ENCODE data around the gene GLOD4.
"Not testable (repeated sequence)": the region's sequence is repeated elsewhere in the genome, so short reads cannot be mapped to it uniquely, and the experiment has no call there.

GLOD4 gene, protein sequence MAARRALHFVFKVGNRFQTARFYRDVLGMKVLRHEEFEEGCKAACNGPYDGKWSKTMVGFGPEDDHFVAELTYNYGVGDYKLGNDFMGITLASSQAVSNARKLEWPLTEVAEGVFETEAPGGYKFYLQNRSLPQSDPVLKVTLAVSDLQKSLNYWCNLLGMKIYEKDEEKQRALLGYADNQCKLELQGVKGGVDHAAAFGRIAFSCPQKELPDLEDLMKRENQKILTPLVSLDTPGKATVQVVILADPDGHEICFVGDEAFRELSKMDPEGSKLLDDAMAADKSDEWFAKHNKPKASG

DNA sequence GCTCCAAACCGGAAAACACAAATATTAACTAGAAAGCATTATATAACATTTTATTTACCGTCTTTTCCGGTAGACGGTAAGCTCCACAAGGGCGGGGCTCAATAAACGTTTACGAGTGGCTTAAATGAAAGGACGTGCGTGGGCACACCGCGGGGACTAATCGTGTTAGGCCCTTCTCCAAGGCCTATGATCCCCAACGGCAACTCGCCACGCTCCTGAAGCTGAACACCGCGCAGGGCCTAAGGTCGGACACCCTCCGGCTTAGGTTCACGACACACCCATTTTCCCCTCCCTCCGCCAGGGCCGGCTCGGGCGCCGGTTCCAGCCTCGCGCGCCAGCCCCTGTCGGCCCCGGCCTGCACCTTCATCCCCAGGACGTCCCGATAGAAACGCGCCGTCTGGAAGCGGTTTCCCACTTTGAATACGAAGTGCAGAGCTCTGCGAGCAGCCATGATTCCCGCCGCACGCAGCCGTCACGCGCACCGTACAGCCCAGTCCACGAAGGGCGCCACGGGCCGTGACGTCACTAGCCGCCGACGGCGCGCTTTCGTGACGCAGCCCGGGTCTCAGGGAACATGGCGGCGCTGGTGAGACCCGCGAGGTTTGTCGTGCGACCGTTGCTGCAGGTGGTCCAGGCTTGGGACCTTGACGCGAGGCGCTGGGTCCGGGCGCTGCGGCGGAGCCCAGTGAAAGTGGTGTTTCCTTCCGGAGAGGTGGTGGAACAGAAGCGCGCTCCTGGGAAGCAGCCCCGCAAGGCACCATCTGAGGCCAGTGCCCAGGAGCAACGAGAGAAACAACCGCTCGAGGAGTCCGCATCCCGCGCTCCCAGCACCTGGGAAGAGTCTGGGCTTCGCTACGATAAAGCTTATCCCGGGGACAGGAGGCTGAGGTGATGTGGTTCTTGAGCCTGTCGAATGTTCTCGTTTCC is at the start of gene GLOD4, which contains the start of gene MRM3:
GLOD4 (minus strand) TSS at position 476 of the 927 bp plus-strand sequence; CDS start at position 451, 25 bp downstream.
MRM3 (plus strand) TSS at position 549 of the 927 bp plus-strand sequence; CDS start at position 575, 26 bp downstream.
- DNase-seq (ENCODE audit: low read depth in 2 of 2), result peak; percentile 86 to 92

DNA sequence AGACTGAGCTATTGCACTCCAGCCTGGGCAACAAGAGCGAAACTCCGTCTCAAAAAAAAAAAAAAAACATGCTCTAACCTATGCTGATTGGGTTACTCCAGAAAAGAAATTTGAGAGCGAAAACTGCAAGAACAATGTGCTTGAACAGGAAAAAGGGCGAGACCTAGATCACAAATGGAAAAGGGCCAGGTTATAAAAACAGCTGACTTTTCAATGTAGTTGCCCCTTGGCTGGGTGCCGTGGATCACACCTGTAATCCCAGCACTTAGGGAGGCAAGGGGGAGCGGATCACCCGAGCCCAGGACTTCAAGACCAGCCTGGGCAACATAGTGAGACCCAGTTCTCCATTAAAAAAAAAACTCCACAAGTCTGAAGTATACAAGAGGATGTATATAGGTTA is 48.9 kb upstream of the GLOD4 start:
- DNase-seq (ENCODE audit: low read depth in 2 of 2), result no peak

DNA sequence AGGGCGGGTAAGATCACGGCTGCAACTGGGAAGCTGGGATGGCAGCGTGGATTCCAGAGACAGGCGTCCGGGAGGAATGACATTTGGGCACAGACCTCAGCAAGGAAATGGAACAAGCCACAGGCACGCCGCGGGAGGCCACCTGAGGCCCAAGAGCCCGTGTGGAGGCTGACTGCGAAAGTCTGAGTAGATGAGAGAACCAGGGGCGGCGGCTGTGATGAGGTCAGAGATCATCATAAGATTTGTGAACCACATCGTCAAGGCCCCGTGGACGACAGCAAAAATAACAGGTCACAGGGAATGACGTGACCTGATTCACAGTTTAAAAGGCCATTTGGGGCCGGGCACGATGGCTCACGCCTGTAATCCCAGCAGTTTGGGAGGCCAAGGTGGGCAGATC is 48.3 kb upstream of the GLOD4 start:
- no peak for DNase-seq (ENCODE audit: low read depth in 2 of 2)

DNA sequence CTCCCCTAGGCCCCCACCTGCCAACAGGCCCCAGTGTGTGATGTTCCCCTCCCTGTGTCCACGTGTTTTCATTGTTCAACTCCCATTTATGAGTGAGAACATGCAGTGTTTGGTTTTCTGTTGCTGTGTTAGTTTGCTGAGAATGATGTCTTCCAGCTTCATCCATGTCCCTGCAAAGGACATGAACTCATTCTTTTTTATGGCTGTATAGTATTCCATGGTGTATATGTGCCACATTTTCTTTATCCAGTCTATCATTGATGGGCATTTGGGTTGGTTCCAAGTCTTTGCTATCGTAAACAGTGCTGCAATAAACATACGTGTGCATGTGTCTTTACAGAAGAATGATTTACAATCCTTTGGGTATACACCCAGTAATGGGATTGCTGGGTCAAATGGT is 47.5 kb upstream of the GLOD4 start:
- not testable (repeated sequence) for DNase-seq (ENCODE audit: low read depth in 2 of 2)

DNA sequence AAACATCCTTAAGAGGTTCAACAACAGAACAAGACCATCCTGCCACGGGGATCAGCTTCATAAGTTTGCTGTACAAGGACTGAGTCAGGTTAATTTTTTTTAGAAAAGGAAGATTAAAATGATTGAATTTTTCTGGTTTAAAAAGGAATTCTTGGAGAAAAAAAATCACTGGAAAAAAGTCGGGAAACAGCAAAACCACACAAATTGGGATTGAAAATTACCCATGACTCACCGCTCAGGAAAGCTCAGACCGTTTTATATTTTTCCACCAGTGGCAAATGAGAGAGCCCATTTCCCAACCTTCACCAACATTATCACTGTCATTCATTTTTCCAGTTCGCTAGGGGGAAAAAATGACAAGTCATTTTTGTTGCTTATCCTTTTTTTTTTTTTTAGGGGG is 46.7 kb upstream of the GLOD4 start:
- no peak for DNase-seq (ENCODE audit: low read depth in 2 of 2)

DNA sequence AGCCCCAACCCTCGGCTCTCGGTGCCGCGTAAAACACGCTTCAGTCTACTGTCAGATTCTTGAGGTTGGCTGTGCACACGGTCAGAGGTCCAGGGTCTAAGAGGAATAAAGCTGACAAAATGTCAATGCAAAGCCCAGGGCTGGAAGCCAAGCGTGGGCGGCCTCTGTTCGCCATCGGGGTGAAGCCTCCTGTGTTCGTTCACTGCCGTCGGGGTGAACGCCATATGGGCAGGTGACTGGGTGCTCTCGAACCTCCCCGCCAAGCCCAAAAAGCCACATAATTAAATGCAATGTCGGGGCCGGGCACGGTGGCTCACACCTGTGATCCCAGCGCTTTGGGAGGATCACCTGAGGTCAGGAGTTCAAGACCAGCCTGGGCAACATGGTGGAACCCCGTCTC is 44.7 kb upstream of the GLOD4 start:
- DNase-seq (ENCODE audit: low read depth in 2 of 2), result no peak

DNA sequence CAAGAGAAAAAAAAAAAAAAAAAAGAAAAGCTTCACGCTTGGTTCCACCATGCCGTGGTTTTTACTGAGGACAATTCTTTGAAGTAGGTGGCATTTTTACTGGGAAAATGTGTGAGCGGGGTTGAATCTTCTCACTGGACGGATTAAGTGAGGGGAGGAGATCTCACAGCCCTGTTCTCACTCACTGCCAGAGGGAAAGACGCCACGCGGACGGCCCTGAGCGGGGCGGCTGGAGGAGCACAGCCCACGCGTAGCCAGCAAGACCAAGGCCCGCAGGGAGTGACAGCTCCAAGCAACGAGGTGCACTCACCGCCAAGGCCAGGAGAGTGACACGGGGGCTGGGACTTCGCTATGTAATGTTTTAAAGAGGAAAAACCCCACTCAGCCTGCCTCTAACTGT is 43.1 kb upstream of the GLOD4 start:
- DNase-seq (ENCODE audit: low read depth in 2 of 2), result no peak

DNA sequence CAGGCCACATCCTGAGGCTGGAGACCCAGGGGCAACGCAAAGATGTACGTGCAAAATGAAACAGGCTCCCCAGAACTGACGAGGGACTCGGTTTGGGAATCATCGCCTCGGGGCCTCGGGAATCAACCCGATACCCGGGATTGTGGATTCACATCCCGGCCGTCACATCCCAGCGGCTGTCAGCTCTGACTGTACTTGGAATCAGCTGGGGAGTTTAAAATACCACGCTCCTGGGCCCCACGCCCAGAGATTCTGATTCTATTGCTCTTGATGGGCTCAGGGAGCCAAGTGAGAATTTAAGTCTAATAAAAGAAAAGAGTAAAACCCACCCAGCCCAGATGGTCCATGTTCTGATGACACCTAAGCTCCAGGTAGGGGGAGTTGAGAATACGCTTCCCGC is 42.3 kb upstream of the GLOD4 start:
- DNase-seq (ENCODE audit: low read depth in 2 of 2), result no peak

DNA sequence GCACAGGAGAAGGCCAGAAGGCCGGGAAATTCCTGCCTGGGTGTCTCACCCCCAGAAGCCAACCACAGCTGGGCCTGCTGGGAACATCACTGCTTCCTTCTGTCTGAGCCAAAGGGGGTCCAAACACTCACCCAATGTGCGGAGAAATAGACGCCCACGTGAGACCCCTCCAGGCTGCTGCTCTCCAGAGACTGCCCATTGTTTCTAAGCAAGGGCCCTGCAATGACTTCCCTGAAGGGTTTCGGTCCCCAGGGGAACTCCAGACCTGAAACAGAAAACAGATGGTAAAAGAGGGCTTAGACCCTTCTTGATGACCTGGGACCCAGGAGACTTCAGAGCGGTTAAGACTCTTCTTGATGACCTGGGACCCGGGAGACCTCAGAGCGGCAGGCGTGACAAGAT is 41.4 kb upstream of the GLOD4 start:
- no peak for DNase-seq (ENCODE audit: low read depth in 2 of 2)

DNA sequence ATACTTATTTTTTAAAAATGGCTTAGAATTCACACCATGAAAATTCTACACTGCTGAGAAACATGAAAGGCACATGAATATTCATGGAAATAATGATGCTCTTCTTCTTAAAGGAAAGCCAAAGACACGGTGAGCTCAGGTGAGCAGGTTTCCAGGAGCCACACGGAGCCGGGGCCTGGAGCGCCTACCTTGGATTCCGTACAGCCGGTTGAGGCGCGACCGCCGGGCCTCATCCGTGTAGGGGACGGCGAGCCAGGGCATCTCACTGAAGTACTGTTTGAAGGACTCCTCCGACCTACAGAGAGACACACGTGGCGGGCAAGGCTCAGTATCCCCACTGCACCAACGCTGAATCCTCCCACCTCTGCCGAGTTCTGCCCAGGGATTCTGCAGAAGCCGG is 37.2 kb upstream of the GLOD4 start:
- DNase-seq (ENCODE audit: low read depth in 2 of 2), result no peak

DNA sequence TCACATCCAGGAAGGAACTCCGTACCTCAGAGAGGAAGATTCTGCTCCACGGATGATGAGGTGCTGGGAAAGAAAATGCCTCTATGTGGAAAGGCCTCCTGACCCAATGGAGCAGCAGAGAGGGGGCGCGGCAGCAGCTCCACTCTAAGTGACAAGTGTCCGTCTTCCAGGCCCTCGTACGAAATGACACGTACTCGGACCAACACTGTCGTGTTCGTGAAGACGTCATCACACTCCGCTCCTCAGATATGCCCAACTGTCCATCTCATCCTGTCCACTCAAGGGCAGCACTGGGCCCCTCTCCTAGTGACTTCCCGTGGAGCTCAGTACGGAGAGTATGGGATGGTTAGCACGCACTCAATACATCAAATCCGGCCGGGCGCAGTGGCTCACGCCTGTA is 32.3 kb upstream of the GLOD4 start:
- DNase-seq (ENCODE audit: low read depth in 2 of 2), result no peak

DNA sequence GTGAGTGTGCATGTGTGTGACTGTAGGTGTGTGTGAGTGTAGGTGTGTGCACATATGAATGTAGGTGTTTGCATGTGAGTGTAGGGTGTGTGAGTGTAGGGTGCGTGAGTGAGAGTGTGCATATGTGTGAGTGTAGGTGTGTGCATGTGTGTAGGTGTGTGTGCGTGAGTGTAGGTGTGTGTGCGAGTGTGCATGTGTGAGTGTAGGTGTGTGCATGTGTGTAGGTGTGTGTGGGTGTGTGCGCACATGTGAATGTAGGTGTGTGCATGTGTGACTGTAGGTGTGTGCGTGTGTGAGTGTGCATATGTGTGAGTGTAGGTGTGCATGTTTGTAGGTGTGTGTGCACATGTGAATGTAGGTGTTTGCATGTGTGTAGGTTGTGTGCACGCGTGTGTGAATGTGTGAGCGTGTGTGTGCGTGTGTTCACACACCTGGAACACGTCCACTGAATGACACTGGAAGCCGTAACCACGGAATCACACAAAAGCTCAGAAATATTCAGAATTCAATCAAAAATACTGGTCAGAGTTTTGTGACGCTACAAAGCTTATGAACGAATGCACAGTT is 30.6 kb upstream of the GLOD4 start:
- no peak for DNase-seq (ENCODE audit: low read depth in 2 of 2)

DNA sequence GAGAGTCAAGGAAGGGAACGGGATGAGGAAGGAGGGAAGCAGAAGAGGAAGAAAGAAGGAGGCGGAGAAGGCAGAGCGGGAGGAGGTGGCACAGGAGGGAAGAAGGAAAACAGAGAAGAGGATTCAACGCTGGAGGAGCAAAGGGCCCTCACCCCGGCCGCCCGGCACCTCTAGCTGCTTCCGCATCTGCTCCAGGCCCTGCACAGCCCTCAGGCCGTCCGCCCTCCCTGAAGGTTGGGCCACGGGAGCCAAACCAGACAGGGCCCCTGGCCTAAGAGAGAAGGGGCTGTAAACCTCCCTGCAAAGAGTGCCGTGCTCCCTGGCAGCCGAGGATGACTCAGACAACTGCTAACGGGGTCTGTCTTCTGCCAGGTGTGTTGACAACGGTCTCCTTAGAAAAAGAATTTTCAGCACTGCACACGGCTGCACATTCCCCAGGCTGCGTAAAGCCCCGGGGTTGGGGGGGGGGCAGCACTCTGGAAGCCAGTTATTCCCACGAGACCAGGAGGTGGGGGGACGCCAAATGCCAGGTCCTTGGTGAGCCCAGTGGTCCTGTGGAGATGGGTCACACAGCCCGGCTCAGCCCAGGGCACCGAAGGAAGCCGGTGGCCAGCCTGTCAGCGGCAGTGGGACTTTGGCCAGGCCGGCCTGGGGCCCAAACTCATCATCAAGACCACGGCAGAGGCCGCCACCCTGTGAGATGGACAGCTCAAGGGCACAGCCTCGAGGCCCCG is 29.1 kb upstream of the GLOD4 start:
- DNase-seq (ENCODE audit: low read depth in 2 of 2), result no peak

DNA sequence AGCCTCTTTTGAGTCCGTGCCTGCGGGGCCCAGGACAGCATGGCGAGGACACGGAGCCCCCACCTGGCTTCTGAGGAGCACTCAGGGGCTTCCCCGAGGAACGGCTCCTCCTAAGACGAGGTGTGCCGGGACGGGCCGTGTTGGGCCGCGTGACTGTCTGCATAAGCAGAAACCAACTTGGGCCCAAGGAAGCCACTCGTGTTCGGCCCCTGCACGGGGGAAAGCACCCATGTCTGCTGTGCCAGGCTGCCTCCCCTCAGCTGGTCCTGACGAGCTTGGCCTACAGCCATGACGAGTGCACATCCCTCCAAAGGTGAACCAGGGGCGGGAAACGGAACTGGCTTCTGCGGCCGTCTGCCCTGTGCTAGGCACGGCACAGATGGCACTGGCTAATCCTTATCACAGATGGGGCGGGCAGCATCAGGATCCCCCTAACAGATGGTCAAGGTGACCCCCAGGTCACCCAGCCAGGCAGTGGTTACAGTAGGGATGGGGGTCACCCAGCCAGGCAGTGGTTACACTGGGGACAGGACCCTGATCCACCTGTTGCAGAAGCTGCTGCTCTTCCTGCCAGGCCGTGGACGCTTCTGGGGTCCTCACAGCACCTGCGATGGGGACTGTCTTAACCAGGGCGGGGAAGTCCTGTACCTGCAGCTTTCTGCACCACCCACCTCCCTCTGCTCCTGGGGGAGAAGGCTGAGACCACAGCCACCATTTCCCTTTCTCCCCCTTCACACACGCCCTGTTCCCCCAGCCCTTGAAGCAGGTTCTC is 25.6 kb upstream of the GLOD4 start:
- DNase-seq (ENCODE audit: low read depth in 2 of 2), result no peak

DNA sequence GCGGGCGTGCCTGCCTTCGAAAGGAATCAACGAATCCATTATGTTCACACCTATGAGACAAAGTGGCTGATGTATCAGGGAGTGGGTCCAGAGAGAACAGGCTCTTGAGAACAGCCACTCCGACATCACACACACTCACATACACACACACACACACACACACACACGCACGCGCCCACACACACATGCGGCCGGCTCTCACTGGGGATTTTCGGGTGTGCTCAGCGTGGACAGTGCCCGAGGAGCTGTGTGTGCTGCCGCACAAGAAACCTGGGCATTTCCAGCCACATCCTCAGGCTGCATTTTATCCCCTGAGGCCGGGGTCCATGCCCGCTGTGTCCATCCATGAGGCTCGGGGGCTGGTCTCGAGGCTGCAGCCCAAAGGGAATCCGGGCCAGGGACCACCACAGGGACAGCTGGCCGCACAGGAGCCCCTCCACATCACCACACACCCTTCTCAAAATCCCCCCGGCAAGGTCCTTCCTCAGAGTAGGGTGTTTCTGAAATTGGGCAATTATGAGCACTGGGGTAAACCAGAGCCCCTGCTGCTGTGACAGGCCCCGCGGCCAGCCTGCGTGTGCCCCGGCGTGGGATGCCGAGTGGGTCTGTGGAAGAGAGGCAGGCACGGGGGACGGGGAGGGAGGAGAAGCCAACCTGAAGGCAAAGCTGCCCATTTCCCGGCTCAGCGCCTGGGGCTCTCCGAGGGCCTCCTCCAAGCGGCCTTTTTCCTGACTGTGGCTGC is 24.9 kb upstream of the GLOD4 start:
- DNase-seq (ENCODE audit: low read depth in 2 of 2), result no peak

DNA sequence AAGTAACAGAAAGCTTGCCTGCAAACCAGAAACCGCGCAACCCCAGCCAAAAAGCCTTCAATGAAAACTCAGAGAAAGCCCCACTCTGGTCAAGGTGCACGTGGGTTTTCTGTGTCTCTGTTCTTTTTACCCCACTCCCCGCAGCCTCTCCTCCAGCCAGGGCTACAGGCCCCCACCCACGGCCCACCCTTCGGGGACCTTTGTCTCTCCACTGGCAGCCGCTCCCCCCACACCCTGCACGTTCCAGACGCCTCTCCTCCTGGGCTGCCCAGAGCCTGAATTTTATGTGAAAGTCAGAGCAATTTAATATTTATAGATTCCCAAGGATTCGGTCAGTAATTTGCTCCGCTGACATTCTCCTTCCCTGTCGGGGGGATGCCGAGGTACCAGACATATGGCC is 24.3 kb upstream of the GLOD4 start:
- no peak for DNase-seq (ENCODE audit: low read depth in 2 of 2)

DNA sequence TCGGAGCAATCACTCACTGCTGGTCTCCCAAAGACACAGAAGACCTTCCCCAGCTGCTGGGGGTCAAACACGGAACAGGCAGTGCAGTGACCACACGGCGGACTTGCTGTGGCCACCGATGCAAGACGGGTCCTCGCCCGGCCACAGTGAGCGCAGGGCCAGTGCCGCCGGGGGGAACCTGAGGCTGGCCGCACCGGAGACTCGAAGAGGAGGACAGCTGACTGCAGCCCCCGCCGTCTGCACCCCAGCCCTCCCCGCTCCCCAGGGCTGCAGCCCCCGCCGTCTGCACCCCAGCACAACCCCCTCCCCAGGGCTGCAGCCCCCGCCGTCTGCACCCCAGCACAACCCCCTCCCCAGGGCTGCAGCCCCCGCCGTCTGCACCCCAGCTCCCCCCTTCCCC is 23.8 kb upstream of the GLOD4 start:
- DNase-seq (ENCODE audit: low read depth in 2 of 2), result not testable (repeated sequence)

DNA sequence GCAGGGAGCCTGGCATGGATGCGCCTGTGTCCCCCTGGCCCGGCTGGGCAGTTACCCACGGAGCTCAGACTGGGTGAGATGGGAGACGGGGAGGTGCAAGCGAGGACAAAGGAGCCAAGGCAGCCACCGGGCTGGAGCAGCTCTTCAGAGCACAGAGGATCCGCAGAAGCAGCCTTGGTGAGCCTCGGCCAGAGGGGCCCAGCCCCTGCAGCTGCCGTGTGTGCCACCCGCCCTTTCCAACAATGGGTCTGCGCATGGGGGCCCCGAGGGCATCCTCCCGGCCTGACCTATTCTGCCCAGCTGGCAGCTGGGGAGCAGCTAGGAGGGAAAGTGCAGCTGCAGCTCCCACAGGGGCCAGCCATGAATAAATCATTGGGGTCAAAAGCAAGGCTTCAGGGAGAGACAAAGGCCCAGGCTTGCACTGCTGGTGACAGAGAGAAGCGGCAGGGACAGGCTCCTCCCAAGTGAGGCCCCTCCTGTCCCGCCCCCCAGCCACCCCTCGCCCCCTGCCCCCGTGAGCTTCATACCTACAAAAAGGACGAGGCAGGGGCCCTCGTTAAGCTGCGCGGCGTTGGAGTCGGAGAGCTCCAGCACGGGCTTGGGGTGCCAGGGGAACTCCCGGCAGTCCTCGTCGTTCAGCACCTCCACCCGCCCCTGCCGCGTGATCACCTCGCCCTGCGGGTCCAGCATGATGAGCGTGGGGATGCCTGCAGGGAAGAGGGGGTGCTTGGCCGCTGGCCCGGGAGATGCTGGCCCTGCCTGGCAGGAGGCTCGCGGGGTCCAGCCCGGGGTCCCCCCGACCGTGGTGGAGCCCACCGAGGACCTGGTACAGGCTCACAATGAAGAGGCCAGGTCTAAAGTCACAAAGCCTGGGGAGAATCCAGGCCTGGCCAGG is 22.7 kb upstream of the GLOD4 start:
- no peak for DNase-seq (ENCODE audit: low read depth in 2 of 2)
